CD4-positive, alpha-beta T cell (primary cell): ENCODE results near the gene BTG2. TPM values are rescaled to one million over a fixed set of nuclear protein-coding genes. Genes with fewer than 3 reads are reported as not detected.

Experiments used
- ATAC-seq: fragments of 200-7000 bp; cut with Tn5 transposase; one replicate; pipeline ENCODE4 v1.10.0; 2022; ENCODE audit warnings: mild to moderate bottlenecking; ENCODE audit not compliant: poor library complexity
- CTCF ChIA-PET: fragments of 350-600 bp; sonication (Branson Sonifier 250); formaldehyde crosslinking; loops from one replicate; lab custom pipeline; 2021; ENCODE audit warnings: antibody characterized with exemption, inconsistent platforms; lab: Charles Lee
- POLR2A ChIA-PET: fragments of 350-600 bp; sonication (Branson Sonifier 250); formaldehyde crosslinking; loops from one replicate; lab custom pipeline; 2021; ENCODE audit warnings: antibody characterized with exemption, inconsistent platforms; lab: Charles Lee
- DNase-seq, 14 experiments: peaks; one replicate each; pipeline ENCODE4 v3.0.0-alpha.2; 2013 to 2020; ENCODE audit warnings: mixed read lengths in 2 of 14
- H3K27ac ChIP-seq, 2 donors: one replicate each; pipeline versions ENCODE4 v1.5.1 to v1.7.0; 2013; ENCODE audit warnings: low read length in 2 of 2, low read depth in 1 of 2, mild to moderate bottlenecking in 1 of 2
- H3K27me3 ChIP-seq, 2 experiments: 1 replicate in 1 of 2; 2 replicates in 1 of 2; pipeline versions ENCODE4 v1.6.1 to v1.7.0; 2013; ENCODE audit warnings: low read length in 2 of 2, control low read depth in 1 of 2, mild to moderate bottlenecking in 1 of 2, moderate library complexity in 1 of 2; ENCODE audit not compliant: insufficient read depth in 2 of 2, control insufficient read depth in 1 of 2
- H3K36me3 ChIP-seq: one replicate; pipeline ENCODE4 v1.6.1; 2013; ENCODE audit warnings: low read length, control low read depth; ENCODE audit not compliant: insufficient read depth
- H3K4me1 ChIP-seq: one replicate; pipeline ENCODE4 v1.6.1; 2013; ENCODE audit warnings: low read length, control low read depth; ENCODE audit not compliant: insufficient read depth
- H3K4me3 ChIP-seq: one replicate; pipeline ENCODE4 v1.5.1; 2013; ENCODE audit warnings: mild to moderate bottlenecking, low read length, moderate library complexity
- H3K9me3 ChIP-seq, 2 experiments: 1 replicate in 1 of 2; 2 replicates in 1 of 2; pipeline versions ENCODE4 v1.6.1 to v1.7.0; 2013; ENCODE audit warnings: low read length in 2 of 2, mild to moderate bottlenecking in 2 of 2, control low read depth in 1 of 2, moderate library complexity in 1 of 2; ENCODE audit not compliant: control insufficient read depth in 1 of 2, insufficient read depth in 1 of 2
- H3K27ac Mint-ChIP-seq: one replicate; pipeline ENCODE4 v1.8.0; 2020; ENCODE audit warnings: mixed read lengths
- H3K27me3 Mint-ChIP-seq: one replicate; pipeline ENCODE4 v1.8.0; 2021; ENCODE audit warnings: mixed read lengths
- H3K36me3 Mint-ChIP-seq: one replicate; pipeline ENCODE4 v1.8.0; 2021; ENCODE audit warnings: low read depth, mixed read lengths
- H3K4me1 Mint-ChIP-seq: one replicate; pipeline ENCODE4 v1.8.0; 2021; ENCODE audit warnings: low read depth, mixed read lengths
- H3K4me3 Mint-ChIP-seq: one replicate; pipeline ENCODE4 v1.8.0; 2020; ENCODE audit warnings: mild to moderate bottlenecking, mixed read lengths
- H3K9me3 Mint-ChIP-seq: one replicate; pipeline ENCODE4 v1.8.0; 2020; ENCODE audit warnings: mixed read lengths
- intact Hi-C, 2 experiments: fragments of 100-400 bp; cut with DNase I in 1 of 2; cut with micrococcal nuclease in 1 of 2; formaldehyde crosslinking; loops; one replicate each; pipeline versions ENCODE4 v1.15.1 to v1.9.0; 2023 to 2025; cut with DNase I, micrococcal nuclease
- total RNA-seq, 174 experiments: library from RNA in 2 of 174; stranded (reverse) in 2 of 174; gene quantifications; one replicate each; pipeline ENCODE4 v1.2.3 and lab custom pipeline; 2021 to 2026
- TF ChIP-seq, protein P1 (sequence below): fragments of 200-600 bp; IDR thresholded peaks from one replicate; pipeline ENCODE4 v1.8.0; 2022; ENCODE audit warnings: antibody characterized with exemption, mild to moderate bottlenecking

Gene BTG2
- total RNA-seq, 2 experiments from 2014 or later: 802 to 849 TPM

DNA sequence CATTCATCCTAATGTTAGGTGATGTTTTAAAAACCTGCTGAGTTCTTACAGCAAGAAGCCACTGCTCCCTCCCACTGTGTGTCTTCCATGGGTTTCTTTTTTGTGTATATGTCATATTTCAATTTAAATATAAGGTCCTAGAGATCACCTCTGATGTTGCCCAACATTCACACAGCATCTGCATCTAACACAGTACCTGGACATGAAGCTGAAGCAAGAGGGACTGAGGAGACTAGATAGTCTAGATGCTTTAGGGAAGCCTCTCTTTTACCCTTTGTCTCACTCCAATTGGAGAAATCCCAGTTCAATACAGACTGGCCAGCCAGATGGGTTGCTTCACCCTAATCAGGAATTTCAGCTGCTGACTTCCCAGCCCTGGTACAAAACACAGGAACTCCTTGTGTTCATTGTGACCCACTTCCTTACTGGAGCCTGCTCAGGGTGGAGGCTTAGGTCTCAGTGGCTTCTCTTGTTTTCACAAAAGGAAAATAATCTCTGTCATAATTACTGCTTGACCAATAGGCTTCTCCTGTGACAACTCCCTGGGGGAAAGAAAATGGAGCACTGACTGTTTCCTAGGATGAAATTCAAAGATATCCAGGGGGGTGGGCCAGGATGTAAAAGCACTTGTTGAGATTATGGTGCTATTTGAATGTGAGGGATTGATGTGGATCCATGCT lies 17.3 kb downstream of the BTG2 start:
- H3K27ac Mint-ChIP-seq: peak overlapping the region; percentile 92
- intact Hi-C loops: loop anchor here (5.0 to 10.0 kb wide), 2 partner anchors 305 to 352 kb away; partner anchors contain the start of gene ATP2B4 (in 1 of the 2)
- TF ChIP-seq, protein P1, sequence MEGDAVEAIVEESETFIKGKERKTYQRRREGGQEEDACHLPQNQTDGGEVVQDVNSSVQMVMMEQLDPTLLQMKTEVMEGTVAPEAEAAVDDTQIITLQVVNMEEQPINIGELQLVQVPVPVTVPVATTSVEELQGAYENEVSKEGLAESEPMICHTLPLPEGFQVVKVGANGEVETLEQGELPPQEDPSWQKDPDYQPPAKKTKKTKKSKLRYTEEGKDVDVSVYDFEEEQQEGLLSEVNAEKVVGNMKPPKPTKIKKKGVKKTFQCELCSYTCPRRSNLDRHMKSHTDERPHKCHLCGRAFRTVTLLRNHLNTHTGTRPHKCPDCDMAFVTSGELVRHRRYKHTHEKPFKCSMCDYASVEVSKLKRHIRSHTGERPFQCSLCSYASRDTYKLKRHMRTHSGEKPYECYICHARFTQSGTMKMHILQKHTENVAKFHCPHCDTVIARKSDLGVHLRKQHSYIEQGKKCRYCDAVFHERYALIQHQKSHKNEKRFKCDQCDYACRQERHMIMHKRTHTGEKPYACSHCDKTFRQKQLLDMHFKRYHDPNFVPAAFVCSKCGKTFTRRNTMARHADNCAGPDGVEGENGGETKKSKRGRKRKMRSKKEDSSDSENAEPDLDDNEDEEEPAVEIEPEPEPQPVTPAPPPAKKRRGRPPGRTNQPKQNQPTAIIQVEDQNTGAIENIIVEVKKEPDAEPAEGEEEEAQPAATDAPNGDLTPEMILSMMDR: no peak
- H3K4me1 Mint-ChIP-seq: peaks cover 95% of the 10 kb centered on the region
- DNase-seq (no peak), ATAC-seq (no peak)
- no peaks in the 10 kb centered on the region for H3K36me3 ChIP-seq
- POLR2A ChIA-PET: interaction anchor here (1.0 to 9.5 kb wide), 4 partner anchors 13 to 47 kb away, joined by 3 to 868 read pairs (median 430); partner anchors contain the start of gene BTG2
- H3K9me3 Mint-ChIP-seq: no peaks in the 10 kb centered on the region
- H3K4me3 ChIP-seq: no peak overlapping the region
- H3K36me3 Mint-ChIP-seq: peaks cover 4% of the 10 kb centered on the region
- no peaks in the 10 kb centered on the region for H3K9me3 ChIP-seq
- H3K27me3 Mint-ChIP-seq: no peaks in the 10 kb centered on the region
- H3K27me3 ChIP-seq: no peaks in the 10 kb centered on the region
- H3K4me1 ChIP-seq: peaks cover 91% of the 10 kb centered on the region
- peak overlapping the region; percentile 98 to 99 for H3K27ac ChIP-seq
- peak overlapping the region; percentile 26 for H3K4me3 Mint-ChIP-seq
- CTCF ChIA-PET: interaction anchor here (7.0 to 9.5 kb wide), 2 partner anchors 13 to 50 kb away, joined by 106 to 260 read pairs; partner anchors contain the start of gene BTG2

DNA sequence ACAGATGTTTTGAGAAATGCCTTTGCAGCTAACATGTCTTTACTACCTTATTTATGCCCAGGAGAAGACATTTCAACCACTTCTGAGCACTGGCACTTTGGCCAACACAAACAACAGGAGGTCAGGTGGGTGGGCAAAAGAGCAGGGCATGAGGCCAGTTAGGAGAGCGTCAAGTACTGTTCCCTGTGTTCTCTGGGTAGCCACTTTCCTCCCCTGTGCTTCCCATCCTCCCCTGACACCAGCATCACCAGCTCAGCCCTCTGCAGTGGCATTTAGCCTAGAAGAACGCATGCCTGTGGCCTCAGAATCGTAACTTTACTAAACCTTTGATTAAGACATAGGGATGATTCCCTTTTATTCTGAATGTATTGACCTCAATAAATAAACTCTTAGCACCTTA lies 18.3 kb downstream of the BTG2 start:
- H3K27me3 Mint-ChIP-seq: no peaks in the 10 kb centered on the region
- H3K9me3 ChIP-seq: no peaks in the 10 kb centered on the region
- intact Hi-C loops: loop anchor here (5.0 to 10.0 kb wide), 2 partner anchors 304 to 351 kb away; partner anchors contain the start of gene ATP2B4 (in 1 of the 2)
- H3K36me3 ChIP-seq: no peaks in the 10 kb centered on the region
- H3K27ac ChIP-seq: peak overlapping the region; percentile 98 to 99
- TF ChIP-seq, protein P1: no peak
- ChIA-PET POLR2A (interaction anchor here (0.6 to 9.5 kb wide), 11 partner anchors 7 to 441 kb away, joined by 3 to 868 read pairs (median 10); partner anchors contain the start of genes BTG2 and LAX1), CTCF (interaction anchor here (2.4 to 9.5 kb wide), 4 partner anchors 14 to 51 kb away, joined by 17 to 260 read pairs (median 84); partner anchors contain the start of gene BTG2)
- peaks cover 96% of the 10 kb centered on the region for H3K4me1 Mint-ChIP-seq
- H3K27me3 ChIP-seq: no peaks in the 10 kb centered on the region
- H3K4me3 Mint-ChIP-seq: peak overlapping the region; percentile 88
- DNase-seq (peak in 1 of 14 experiments; percentile 23), ATAC-seq (no peak)
- peaks cover 97% of the 10 kb centered on the region for H3K4me1 ChIP-seq
- H3K36me3 Mint-ChIP-seq: peaks cover 4% of the 10 kb centered on the region
- H3K9me3 Mint-ChIP-seq: no peaks in the 10 kb centered on the region
- H3K27ac Mint-ChIP-seq: peak overlapping the region; percentile 92
- peak overlapping the region; percentile 14 for H3K4me3 ChIP-seq

DNA sequence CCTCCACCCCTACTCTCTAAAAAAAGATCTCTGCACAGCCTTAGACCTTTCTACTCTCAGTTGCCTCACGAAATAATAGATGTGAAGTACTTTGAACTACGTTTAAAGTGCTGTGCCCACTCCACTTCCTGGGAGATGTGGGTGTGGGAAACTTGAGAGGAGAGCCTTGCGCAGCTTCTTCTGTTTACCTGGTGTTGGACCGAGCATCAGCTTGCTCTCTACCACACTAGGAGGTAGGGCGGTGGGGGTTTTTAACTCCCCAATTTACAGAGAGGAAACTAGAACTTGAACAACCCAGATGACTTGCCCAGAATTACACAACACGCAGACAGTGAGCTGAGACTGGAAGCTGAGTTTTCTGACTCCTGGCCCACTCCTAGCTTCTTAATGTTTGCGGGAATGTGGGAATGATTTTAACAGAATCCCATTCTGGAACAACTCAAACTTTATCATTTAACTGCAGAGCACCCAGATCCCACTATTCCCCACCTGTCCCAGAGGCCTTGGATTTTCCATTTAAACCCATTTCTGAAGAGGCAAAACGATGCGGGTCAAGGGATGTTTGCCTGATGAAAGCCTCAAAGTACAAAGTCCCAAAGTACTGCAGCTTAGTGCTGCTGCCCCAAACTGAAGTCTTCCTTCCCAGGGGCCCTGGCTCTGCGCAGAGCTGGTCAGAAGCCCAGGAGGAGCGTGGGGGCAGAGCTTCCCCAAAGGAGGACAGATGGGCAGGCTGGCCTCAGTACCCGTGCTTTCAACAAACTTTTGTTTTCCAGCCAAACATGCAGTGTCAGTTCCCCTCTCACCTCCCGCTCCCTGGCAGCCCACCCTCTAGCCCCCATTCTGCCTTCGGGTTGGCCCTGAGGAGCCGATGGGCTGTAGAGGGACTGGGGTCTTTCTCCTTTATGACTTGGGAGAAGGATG lies 19.0 kb downstream of the BTG2 start:
- peak in 12 of 14 experiments; percentile 44 to 88 (median 59) for DNase-seq

More for the DNA sequence above, 19.0 kb downstream of the BTG2 start:
- POLR2A ChIA-PET: interaction anchor here (0.6 to 9.5 kb wide), 14 partner anchors 8 to 1183 kb away, joined by 3 to 868 read pairs (median 6); partner anchors contain the start of genes ATP2B4, BTG2 and LAX1
- Histone ChIP-seq H3K9me3 (no peaks in the 10 kb centered on the region), H3K27me3 (no peaks in the 10 kb centered on the region), H3K4me1 (peaks cover 94% of the 10 kb centered on the region), H3K36me3 (no peaks in the 10 kb centered on the region), H3K4me3 (peak overlapping the region; percentile 14), H3K27ac (peak overlapping the region; percentile 98 to 99)
- CTCF ChIA-PET: interaction anchor here (2.4 to 9.5 kb wide), 4 partner anchors 15 to 52 kb away, joined by 17 to 260 read pairs (median 84); partner anchors contain the start of gene BTG2
- H3K27ac Mint-ChIP-seq: peak overlapping the region; percentile 92
- peak; percentile 40 for ATAC-seq
- no peaks in the 10 kb centered on the region for H3K27me3 Mint-ChIP-seq
- H3K4me3 Mint-ChIP-seq: peak overlapping the region; percentile 88
- peaks cover 4% of the 10 kb centered on the region for H3K36me3 Mint-ChIP-seq
- TF ChIP-seq, protein P1: no peak
- no peaks in the 10 kb centered on the region for H3K9me3 Mint-ChIP-seq
- intact Hi-C loops: loop anchor here (1.0 to 10.0 kb wide), 4 partner anchors 15 to 350 kb away; partner anchors contain the start of genes ATP2B4 (in 1 of the 2) and BTG2 (in 1 of the 2)
- H3K4me1 Mint-ChIP-seq: peaks cover 93% of the 10 kb centered on the region
